Measurements from ENCODE around the gene ZFAND3.

GRCh38 chr6:37910998-37911397, 91.5 kb downstream of the ZFAND3 start:
- TF ChIP-seq POLR2A (IDR thresholded peaks at IDR 0.05; ENCODE audit: low read depth, low read length) (no peak), ELK1 (IDR thresholded peaks at IDR 0.05; ENCODE audit: borderline replicate concordance, low read depth, low read length) (no peak), RAD21 (IDR thresholded peaks at IDR 0.05; ENCODE audit: low read length) (no peak), CEBPB (IDR thresholded peaks at IDR 0.05; ENCODE audit: low read depth, low read length) (no peak), CTCF (conservative IDR thresholded peaks at IDR 0.05; ENCODE audit: low read depth, low read length) (no peak), BHLHE40 (IDR thresholded peaks at IDR 0.05; ENCODE audit: low read depth, low read length) (no peak), USF2 (IDR thresholded peaks at IDR 0.05; ENCODE audit: low read depth, low read length) (no peak), MAFK (IDR thresholded peaks at IDR 0.05; ENCODE audit: low read depth, low read length) (no peak), MXI1 (IDR thresholded peaks at IDR 0.05; ENCODE audit: borderline replicate concordance, low read depth, low read length) (no peak), SMC3 (IDR thresholded peaks at IDR 0.05; ENCODE audit: low read depth, low read length) (no peak), FOS (IDR thresholded peaks at IDR 0.05; ENCODE audit: low read depth, low read length) (no peak)

All from IMR-90 (cell line).